ENCODE measurements around the gene ABLIM1.

ABLIM1 gene

DNA sequence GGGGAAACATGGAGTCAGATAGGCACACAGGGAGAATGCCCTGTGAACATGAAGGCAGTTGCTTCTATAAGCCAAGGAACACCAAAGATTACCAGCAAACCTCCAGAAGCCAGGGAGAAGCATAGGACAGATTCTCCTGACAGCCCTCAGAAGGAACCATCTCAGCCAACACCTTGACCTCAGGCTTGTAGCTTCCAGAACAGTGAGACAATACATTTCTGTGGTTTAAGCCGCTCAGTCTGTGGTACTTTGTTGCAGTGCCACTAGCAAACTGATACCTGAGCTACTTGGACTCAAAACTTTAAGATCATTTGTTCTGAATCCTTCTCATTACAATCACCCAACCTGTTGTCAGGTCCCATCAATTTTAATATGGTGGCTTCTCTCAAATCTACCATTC lies 31.2 kb downstream of the ABLIM1 start:
- TF ChIP-seq, protein P1, sequence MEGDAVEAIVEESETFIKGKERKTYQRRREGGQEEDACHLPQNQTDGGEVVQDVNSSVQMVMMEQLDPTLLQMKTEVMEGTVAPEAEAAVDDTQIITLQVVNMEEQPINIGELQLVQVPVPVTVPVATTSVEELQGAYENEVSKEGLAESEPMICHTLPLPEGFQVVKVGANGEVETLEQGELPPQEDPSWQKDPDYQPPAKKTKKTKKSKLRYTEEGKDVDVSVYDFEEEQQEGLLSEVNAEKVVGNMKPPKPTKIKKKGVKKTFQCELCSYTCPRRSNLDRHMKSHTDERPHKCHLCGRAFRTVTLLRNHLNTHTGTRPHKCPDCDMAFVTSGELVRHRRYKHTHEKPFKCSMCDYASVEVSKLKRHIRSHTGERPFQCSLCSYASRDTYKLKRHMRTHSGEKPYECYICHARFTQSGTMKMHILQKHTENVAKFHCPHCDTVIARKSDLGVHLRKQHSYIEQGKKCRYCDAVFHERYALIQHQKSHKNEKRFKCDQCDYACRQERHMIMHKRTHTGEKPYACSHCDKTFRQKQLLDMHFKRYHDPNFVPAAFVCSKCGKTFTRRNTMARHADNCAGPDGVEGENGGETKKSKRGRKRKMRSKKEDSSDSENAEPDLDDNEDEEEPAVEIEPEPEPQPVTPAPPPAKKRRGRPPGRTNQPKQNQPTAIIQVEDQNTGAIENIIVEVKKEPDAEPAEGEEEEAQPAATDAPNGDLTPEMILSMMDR (IDR thresholded peaks at IDR 0.05) = no peak

DNA sequence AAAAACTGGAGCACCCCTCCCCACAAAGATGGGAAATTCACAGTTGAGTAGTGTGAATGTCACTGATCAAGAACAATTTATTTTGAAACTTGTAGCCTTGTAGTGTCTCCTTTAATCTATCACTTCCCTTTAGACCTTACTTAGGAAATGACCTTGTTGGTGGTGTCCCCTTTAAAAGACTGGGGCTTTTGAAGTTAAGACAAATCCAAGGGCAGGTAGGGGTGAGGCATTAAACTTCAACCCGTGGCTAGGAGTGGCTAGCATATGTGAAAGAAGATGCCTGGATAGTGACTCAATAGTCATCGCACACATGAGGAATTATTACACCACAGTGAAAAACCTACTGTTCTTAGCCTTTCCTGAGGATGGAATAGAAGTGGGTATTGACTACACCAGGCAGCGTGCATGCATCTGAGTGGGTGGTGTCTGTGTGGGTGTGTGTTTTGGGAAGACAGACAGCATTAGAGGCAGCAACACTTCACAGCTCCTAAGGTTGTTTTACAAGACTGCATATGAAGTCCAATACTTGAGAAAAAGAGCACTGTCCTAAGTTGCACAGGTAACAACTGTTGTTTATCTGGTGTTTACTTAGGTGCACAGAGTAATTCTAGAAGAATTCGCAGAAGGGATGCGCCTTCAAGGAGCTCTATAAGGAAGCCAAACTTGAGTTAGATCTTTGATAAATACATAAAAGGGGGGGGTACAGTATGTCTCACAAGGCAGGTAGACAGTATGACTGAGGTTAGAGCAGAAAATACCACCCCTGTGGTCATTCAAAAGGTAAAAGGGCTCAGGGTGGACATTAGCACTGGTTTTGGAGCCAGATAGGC lies 32.9 kb downstream of the ABLIM1 start:
- TF ChIP-seq, protein P1 (IDR thresholded peaks at IDR 0.05) = no peak

DNA sequence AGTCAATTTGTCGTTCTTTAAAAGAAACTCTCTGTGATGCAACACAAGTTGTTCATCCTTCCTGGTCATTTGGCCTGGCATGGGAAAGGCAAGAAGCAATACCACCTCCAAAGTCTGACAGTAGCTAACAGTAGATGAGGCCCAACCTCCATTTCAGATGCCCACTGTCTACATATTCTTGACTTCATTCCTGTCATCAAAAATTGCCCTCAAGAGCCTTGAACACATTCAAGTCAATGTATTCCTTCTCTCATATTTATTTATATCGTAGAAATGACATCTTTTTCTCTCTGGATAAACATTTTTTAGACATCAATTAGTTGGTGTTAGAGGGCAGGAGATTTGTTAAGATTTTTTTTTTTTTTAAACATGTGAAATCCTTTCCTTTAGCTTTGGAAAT lies 33.7 kb downstream of the ABLIM1 start:
- TF ChIP-seq, protein P1 (IDR thresholded peaks at IDR 0.05) = no peak

DNA sequence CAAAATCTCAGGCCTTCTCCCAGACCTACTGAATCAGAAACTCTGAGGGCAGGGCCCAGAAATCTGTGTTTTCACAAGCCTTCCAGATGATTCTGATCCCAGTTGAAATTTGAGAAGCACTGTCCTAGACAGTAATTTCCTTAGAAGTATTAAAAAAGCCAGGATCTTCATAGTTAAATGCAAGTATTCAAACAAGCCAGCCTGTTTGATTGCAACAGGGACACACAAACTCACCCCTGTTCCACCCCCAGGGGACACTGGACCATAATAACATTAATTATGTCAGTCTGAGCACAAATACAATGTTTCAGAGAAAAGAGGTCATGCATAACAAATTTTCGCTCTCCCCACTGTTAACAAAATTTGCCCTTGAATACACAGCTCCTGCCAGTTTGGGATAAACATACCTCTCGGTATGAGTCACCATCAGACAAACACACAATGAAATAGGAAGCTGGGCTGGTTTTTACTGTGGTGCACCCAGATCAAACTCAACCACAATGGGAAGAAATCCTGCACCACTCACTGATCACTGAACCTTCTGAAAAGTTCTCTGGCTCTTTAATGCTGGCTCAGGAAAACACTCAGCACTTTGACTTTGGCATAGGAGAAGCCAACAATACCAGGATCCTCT lies 34.3 kb downstream of the ABLIM1 start:
- TF ChIP-seq, protein P1 (IDR thresholded peaks at IDR 0.05) = no peak

DNA sequence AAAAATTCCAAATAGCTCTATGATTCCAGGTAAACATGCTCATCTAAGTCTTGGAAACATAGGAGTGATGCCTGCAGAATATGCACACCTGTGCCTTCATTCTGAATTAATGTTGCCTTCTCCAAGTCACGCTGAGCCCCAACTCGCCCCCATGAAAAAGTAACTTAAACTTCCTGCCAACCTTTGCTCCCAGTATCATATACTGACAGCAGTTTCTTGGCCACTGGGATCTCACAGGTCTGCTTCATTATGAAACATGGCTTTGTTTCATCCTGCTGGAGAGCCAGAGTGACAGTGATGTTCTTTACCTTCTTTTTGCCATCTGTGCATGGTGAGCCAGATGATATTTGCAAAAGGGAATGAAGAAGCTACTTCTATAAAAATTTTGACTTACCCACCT lies 34.9 kb downstream of the ABLIM1 start:
- TF ChIP-seq, protein P1 (IDR thresholded peaks at IDR 0.05) = no peak

DNA sequence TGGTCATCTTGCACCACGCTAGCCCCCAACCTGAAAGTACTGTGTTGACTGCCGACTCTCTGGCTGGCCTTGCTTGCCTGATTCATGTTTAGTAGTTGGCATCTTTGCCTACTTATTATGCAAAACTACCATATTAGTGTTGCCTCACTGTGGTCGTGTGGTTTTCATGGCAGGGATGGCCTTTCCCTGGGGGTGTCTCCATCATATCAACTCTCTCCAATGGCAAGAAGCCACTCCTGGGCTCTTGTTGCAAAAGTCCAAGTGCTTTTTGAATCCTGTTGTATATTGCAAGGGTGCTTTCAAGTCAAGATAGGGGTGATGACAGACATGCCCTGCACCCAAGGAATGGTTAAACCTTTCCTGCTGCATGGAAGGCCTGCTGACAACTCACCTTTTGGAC lies 39.4 kb downstream of the ABLIM1 start:
- TF ChIP-seq, protein P1 (IDR thresholded peaks at IDR 0.05) = no peak

DNA sequence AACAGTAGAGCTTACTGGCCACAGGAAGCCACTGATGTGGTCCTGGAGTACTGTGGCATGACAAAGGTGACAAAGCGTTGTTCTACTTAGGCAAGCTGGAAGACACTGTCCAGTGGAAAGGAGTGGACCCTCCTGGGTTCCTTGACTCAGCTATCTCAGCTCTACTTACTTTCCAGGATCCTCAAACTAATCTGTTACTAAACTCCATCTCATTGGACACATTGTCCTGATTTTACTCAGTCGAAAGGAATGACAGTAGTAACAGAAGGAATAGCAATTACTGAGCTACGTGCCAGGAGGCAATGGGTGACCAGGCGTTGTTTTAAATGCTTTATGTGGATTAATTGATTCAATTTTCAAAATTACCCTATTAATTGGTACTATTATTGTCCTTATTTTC lies 41.6 kb downstream of the ABLIM1 start:
- TF ChIP-seq, protein P1 (IDR thresholded peaks at IDR 0.05) = no peak

All from LNCAP (cell line).